HG03175 (cell line): ENCODE measurements around the gene LY9.

ENCODE experiments used
- ATAC-seq: cut with Tn5 transposase; IDR thresholded peaks from one replicate; pipeline ENCODE4 v1.9.1; 2021; ENCODE audit warnings: mild to moderate bottlenecking, moderate library complexity; ENCODE audit not compliant: unreplicated experiment

LY9 gene

GRCh38 chr1:160834945-160835565, 39.1 kb downstream of the LY9 start:
- ATAC-seq: no peak

GRCh38 chr1:160835751-160836150, 39.8 kb downstream of the LY9 start:
- no peak for ATAC-seq

- ATAC-seq: no peak
Measured at GRCh38 chr1:160836561-160836960, 40.6 kb downstream of the LY9 start.

GRCh38 chr1:160836981-160837557, 41.1 kb downstream of the LY9 start:
- no peak for ATAC-seq

- ATAC-seq: peak; percentile 78
Measured at GRCh38 chr1:160837558-160838205, 41.7 kb downstream of the LY9 start.

GRCh38 chr1:160838888-160839287, 42.9 kb downstream of the LY9 start:
- ATAC-seq: no peak

- ATAC-seq: no peak
Measured at GRCh38 chr1:160839746-160840145, 43.8 kb downstream of the LY9 start.

- ATAC-seq: no peak
Measured at GRCh38 chr1:160841079-160841478, 45.1 kb downstream of the LY9 start.

GRCh38 chr1:160844447-160845232, 48.7 kb downstream of the LY9 start:
- no peak for ATAC-seq

GRCh38 chr1:160846281-160846680, 50.3 kb downstream of the LY9 start:
- no peak for ATAC-seq

GRCh38 chr1:160850541-160850940, 54.6 kb downstream of the LY9 start:
- ATAC-seq: no peak

GRCh38 chr1:160850993-160851392, 55.0 kb downstream of the LY9 start:
- ATAC-seq: no peak

- no peak for ATAC-seq
Measured at GRCh38 chr1:160853014-160853413, 57.0 kb downstream of the LY9 start.

GRCh38 chr1:160853754-160854153, 57.8 kb downstream of the LY9 start:
- ATAC-seq: no peak

GRCh38 chr1:160855181-160855981, 59.4 kb downstream of the LY9 start:
- ATAC-seq: peak; percentile 89

GRCh38 chr1:160858097-160858496, 62.1 kb downstream of the LY9 start:
- no peak for ATAC-seq

GRCh38 chr1:160858507-160858906, 62.5 kb downstream of the LY9 start:
- ATAC-seq: no peak

- ATAC-seq: no peak
Measured at GRCh38 chr1:160859166-160859565, 63.2 kb downstream of the LY9 start.

GRCh38 chr1:160860840-160861505, 65.0 kb downstream of the LY9 start:
- no peak for ATAC-seq
